Measurements from ENCODE around the gene ALDH1L2.
"Not testable (repeated sequence)": the region's sequence is repeated elsewhere in the genome, so short reads cannot be mapped to it uniquely, and the experiment has no call there.

ALDH1L2 gene

GRCh38 chr12:105084251-105085250 lies at the start of gene ALDH1L2:
ALDH1L2 (minus strand) TSS chr12:105084458; CDS start chr12:105084436, 22 bp downstream.
- DNase-seq (ENCODE audit: low spot score) = peak; percentile 26

- peak; percentile 10 for DNase-seq (ENCODE audit: low spot score)
These were observed 36.3 kb upstream of the ALDH1L2 start for GRCh38 chr12:105120551-105120950.

DNA sequence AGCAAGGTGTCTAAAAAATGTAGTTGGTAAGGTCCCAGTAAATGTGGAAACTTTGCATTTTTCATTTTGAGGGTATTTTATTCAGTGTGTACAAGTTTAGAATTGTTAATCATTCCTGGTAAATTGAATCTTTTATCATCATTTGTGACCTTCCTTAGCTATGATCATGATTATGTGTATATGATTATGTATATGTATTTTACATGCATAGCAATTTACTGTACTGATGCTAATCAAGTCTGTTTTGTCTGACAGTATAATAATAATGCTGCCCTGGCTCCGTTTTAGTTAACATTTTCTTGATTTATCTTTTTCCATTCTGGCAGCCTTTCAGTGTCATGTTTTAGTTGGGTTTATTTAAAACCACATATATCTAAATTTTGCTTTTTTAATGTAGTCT lies 32.7 kb upstream of the ALDH1L2 start:
- no peak for DNase-seq (ENCODE audit: low spot score)

DNA sequence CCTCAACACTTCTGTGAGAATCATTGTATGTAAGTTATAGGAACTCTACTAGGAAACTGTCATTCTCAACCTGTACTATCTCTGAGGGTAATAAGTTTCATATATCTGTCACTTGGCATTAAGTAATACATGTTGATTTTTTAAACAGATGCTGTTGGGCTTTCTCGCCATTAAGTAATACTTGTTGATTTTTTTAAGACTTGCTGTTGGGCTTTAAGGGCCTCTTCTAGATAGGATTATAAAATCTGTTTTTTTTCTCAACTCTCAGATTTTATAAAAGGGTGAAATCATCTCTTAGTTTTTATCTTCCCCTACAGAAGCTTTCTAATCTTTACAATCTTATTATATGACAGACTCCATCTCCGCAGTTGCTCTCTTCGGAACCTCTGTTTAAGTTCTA lies 28.8 kb upstream of the ALDH1L2 start:
- no peak for DNase-seq (ENCODE audit: low spot score)

- DNase-seq (ENCODE audit: low spot score) = no peak
These were observed 26.6 kb upstream of the ALDH1L2 start for GRCh38 chr12:105110851-105111250.

DNA sequence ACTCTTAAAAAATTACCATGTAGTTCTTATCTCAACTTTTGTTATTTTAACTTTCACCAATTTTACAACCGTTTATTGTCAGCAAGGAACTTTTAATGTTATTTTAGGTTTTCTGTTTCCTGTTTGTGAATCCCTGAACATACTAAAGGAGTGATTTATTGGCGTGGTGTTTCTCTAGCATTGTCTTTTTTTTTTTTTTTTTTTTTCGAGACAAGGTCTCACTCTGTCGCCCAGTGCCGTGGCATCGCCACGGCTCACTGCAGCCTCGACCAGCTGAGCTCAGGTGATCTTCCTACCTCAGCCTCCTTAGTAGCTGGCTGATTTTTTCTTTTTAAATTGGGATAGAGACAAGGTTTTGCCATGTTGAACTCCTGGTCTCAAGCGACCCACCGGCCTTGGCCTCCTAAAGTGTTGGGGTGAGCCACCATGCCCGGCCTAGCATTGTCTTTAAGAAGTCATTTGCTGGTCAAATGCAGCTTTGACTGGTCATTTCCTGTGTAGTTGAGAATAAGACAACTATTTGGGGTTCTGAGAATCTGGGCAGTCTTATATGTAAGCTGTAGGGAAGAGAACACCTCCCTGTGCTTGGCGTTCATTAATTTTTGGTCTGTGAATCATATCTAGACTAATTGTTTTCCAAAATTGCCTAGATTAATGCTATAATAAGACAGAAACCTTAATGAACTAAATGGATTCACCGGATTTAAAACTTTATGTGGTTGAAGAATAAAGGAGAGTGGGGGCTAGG lies 25.4 kb upstream of the ALDH1L2 start:
- DNase-seq (ENCODE audit: low spot score) = no peak

DNA sequence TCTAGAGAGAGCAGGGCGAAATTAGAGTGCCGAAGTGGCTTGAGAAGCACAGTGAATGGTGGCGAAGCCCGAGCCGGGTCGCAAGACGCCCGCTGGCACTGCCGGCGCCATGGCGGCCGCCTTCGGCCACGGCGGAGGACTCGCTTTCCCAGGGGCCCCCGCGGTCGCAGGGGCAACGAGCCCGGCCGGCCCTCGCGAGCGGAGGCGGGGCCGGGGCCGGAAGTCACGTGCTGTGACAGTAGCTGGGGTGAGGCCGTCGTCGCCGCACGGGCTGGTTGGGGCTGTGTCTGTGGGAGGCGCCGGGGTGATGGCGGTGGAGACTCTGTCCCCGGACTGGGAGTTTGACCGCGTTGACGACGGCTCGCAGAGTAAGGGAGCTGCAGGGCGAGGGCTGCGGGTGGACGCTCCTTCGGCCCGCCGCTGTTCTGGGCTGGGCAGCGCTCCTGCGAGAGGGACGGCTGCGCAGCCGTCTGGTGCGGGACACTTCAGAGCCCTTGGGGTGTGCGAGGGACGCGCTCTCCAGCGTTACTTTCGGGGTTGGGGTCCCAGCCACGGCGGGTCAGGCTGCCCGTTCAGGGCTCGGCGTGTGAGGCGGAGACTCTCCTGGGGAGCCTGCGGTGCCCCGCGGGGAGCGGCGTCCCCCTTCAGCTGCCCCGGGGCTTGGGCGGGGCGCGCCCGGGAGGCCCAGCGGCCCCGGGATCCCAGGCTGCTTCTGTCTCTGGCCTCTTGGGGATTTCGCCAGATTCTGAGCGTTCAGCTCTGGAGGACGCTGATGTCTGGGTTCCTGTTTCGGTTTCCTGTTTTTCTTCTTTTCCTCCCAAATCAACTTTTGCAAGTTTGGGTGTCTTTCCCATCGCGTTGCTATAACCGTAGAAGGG lies 23.5 kb upstream of the ALDH1L2 start, which contains the start of gene WASHC4:
Gene WASHC4, plus strand, starts transcription at position 238 of the 878 bp plus-strand sequence. Its CDS starts 70 bp downstream, at position 308.
- DNase-seq (ENCODE audit: low spot score) = peak; percentile 97

DNA sequence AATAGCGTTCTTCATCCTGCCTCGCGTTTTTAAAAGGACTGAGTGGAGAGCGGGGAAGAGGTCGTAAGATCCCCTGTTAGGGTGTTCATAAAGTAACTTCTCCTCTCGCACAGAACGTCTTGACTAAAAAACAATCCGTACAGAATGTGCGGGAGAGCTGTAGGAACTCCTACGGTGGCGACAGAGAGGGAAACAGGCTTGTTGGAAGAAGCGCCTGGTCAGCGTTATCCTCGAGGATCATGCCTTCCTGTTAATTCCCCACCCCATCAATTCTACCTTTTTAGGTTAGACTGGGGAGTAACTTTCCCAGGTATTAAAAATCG lies 22.9 kb upstream of the ALDH1L2 start:
- no peak for DNase-seq (ENCODE audit: low spot score)

DNA sequence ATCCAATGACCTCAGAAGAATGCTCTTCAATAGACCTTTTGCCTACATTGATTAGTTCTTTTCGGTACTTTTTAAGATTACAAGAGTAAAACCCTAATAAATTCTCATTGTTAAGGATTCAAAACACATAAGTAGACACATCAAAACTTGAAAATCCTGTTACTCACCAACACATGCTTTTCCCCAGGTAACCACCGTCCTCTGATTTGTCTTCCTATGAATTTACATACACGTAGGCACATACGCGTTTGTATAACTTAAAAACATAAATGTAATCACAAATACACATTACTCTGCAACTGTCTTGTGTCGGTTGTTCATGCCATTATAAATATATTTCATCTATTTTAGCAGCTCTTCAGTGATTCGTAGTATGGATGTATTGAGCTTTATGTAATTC lies 22.4 kb upstream of the ALDH1L2 start:
- DNase-seq (ENCODE audit: low spot score) = no peak

DNA sequence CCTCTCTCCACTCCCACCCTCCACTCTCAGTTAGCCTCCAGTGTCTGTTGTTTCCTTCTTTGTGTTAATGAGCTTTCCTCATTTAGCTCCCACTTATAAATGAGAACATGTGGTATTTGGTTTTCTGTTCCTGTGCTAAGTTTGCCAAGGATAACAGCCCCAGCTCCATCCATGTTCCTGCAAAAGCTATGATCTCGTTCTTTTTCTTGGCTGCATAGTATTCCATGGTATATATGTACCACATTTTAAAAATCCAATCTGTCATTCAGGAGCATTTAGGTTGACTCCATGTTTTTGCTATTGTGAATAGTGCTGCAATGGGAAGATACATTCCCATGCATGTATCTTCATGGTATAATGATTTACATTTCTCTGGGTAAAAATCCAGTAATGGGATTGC lies 20.5 kb upstream of the ALDH1L2 start:
- DNase-seq (ENCODE audit: low spot score) = no peak

DNA sequence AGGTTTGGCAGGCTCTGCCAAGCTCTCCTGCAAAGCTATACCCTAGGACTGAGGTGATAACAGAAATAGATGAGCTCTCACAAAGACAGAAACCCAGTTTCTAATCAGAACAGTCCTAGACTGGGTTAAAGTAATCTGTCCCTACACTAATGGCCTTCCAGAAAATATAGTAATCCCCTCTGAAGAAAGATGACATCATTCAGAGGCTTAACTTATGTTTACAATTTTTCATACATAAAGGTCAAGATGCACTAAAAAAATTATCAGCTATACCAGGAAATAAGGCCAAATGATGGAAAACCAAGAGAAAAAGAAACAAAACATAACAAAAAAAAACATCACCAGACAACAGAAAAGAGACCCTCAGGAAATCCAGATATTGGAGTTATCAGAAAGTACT lies 18.4 kb upstream of the ALDH1L2 start:
- no peak for DNase-seq (ENCODE audit: low spot score)

GRCh38 chr12:105100998-105101397 lies 16.7 kb upstream of the ALDH1L2 start:
- DNase-seq (ENCODE audit: low spot score) = no peak

DNA sequence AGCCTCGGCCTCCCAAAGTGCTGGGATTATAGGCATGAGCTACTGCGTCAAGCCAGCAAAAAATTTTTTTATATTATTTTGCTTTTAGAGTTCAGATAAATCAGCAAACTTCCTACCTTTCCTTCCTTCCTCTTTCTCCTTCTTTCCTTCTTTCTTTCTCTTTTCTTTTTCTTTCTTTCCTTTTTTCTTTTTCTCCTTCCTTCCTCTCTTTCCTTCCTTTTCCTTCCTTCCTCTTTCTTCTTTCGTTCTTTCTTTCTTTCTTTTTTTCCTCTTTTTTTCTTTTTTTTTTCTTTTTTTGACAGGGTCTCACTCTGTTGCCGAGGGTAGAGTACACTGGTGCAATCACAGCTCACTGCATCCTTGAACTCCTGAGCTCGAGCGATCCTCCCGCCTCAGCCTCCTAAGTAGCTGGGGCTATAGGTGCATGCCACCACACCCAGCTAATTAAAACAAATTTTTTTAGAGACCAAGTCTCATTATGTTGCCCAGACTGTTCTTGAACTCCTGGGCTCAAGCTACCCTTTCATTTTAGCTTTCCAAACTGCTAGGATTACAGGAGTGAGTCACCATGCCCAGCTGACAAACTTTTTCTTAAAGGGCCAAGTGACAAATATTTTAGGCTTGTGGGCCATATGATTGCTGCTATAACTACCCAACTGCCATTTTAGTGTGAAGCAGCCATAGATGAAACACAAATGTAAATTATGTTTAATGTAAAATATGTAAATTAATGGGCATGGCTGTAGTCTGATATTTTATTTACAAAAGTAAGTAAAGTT lies 16.1 kb upstream of the ALDH1L2 start:
- no peak for DNase-seq (ENCODE audit: low spot score)

- DNase-seq (ENCODE audit: low spot score) = no peak
These were observed 15.1 kb upstream of the ALDH1L2 start for GRCh38 chr12:105099356-105099755.

DNA sequence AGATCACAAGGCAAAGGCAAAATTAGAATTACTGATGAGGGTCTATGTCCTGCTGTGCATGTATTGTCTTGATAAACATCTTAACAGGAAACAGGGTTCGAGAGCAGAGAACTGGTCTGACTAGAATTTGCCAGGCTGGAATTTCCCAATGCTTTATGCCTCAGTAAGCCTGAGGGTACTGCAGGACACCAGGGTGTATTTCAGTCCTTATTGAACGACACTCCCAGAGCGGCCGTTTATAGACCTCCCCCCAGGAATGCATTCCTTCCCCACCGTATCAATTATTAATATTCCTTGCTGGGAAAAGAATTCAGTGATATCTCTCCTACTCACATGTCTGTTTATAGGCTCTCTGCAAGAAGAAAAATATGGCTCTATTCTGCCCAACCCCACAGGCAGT lies 11.1 kb upstream of the ALDH1L2 start:
- DNase-seq (ENCODE audit: low spot score) = not testable (repeated sequence)

- no peak for DNase-seq (ENCODE audit: low spot score)
These were observed 8.1 kb upstream of the ALDH1L2 start for GRCh38 chr12:105092336-105092735.

GRCh38 chr12:105091476-105092206 lies 7.4 kb upstream of the ALDH1L2 start:
- no peak for DNase-seq (ENCODE audit: low spot score)

DNA sequence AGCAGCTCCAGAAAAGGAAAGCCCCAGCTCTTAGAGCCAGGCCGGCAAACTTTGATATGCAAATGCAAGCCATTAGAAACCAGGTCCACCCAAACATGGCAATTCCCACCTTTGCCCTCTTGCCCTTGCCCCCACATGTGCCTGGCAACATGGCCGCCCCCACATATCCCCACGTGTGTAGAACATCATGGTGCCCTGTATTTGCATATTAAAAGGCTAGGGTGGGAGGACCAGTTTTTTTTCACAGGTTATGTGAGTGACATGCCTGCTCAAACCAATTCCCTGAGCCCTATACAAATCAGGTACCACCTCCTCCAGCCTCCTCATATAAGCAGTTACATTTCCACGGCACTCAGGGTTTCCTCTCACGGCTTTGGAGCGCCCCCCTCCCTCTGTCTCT lies 6.1 kb upstream of the ALDH1L2 start:
- no peak for DNase-seq (ENCODE audit: low spot score)

- DNase-seq (ENCODE audit: low spot score) = no peak
These were observed 5.6 kb upstream of the ALDH1L2 start for GRCh38 chr12:105089817-105090216.

- DNase-seq (ENCODE audit: low spot score) = no peak
These were observed 1.2 kb upstream of the ALDH1L2 start for GRCh38 chr12:105085501-105085900.
